K562 (cell line): Measurements from ENCODE around the gene PIN1. TPM values are rescaled to one million over a fixed set of nuclear protein-coding genes. Genes with fewer than 3 reads are reported as not detected.
A peak's percentile ranks its signal among the peaks of the same experiment; 100 is the strongest.

Experiments used
- BMI1 ChIP-seq: fragments of 150-350 bp; IDR thresholded peaks from 2 replicates; pipeline ENCODE4 v1.6.1; 2014; ENCODE audit warnings: low read length
- CAMTA2 ChIP-seq: fragments of 250-450 bp; sonication (Bioruptor Pico); conservative IDR thresholded peaks from 2 replicates; pipeline ENCODE4 v1.5.1; 2022
- CCNT2 ChIP-seq: IDR thresholded peaks from 2 replicates; pipeline ENCODE4 v1.6.1; 2011; ENCODE audit warnings: borderline replicate concordance, low read depth, mild to moderate bottlenecking, moderate library complexity, mixed read lengths, low read length; ENCODE audit not compliant: insufficient read length; ENCODE audit errors: extremely low read depth
- CEBPB ChIP-seq: fragments of 450-650 bp; IDR thresholded peaks from 2 replicates; pipeline ENCODE4 v1.6.1; 2016; ENCODE audit warnings: missing genetic modification characterization, missing compliant biosample characterization
- CREBBP ChIP-seq: IDR thresholded peaks from one replicate; pipeline ENCODE4 v1.6.1; 2012; ENCODE audit warnings: low read depth, mild to moderate bottlenecking, control low read depth, inconsistent platforms, low read length
- CTBP1 ChIP-seq: fragments of 450-650 bp; IDR thresholded peaks from 2 replicates; pipeline ENCODE4 v1.6.1; 2016; ENCODE audit warnings: borderline replicate concordance
- HMG20A ChIP-seq: fragments of 450-650 bp; formaldehyde crosslinking; conservative IDR thresholded peaks from 2 replicates; pipeline ENCODE4 v1.4.0; 2020; ENCODE audit warnings: mild to moderate bottlenecking, mixed read lengths
- NCOA2 ChIP-seq, 2 experiments: fragments of 450-650 bp; IDR thresholded peaks; 2 replicates each; pipeline ENCODE4 v1.6.1; 2018; ENCODE audit warnings: mild to moderate bottlenecking in 2 of 2, moderate library complexity in 1 of 2; ENCODE audit not compliant: partially characterized antibody in 2 of 2
- NONO ChIP-seq, 2 experiments: fragments of 200-400 bp in 1 of 2; fragments of 450-650 bp in 1 of 2; formaldehyde crosslinking in 1 of 2; IDR thresholded peaks; 2 replicates each; pipeline ENCODE4 v1.6.1; 2017; ENCODE audit warnings: low read depth in 2 of 2, mild to moderate bottlenecking in 2 of 2, moderate library complexity in 2 of 2, low read length in 1 of 2
- NR3C1 ChIP-seq: sonication (generic); formaldehyde crosslinking; IDR thresholded peaks from 2 replicates; pipeline ENCODE4 v1.8.1; 2022; ENCODE audit warnings: missing genetic modification reagents
- NR4A1 ChIP-seq, 2 experiments: fragments of 250-450 bp in 1 of 2; fragments of 450-650 bp in 1 of 2; sonication (Bioruptor Pico) in 1 of 2; IDR thresholded peaks; 2 replicates each; pipeline versions ENCODE4 v1.4.0 to v1.6.1; 2016 to 2020; ENCODE audit warnings: mild to moderate bottlenecking in 2 of 2, missing compliant biosample characterization in 1 of 2, missing genetic modification characterization in 1 of 2, moderate library complexity in 1 of 2
- POLR2AphosphoS2 ChIP-seq: IDR thresholded peaks from 2 replicates; pipeline ENCODE4 v1.6.1; 2012; ENCODE audit warnings: low read length, improper control_type of control experiment
- RHOXF2B ChIP-seq: fragments of 250-450 bp; sonication (Bioruptor Pico); conservative IDR thresholded peaks from 2 replicates; pipeline ENCODE4 v1.5.1; 2021
- SAFB ChIP-seq: fragments of 200-400 bp; formaldehyde crosslinking; IDR thresholded peaks from 2 replicates; pipeline ENCODE4 v1.6.1; 2017; ENCODE audit warnings: low read depth, low read length, borderline replicate concordance
- SIX5 ChIP-seq, 2 experiments: IDR thresholded peaks; 2 replicates each; pipeline ENCODE4 v1.6.1; 2011; ENCODE audit warnings: low read length in 2 of 2, borderline replicate concordance in 1 of 2, low read depth in 1 of 2, mild to moderate bottlenecking in 1 of 2, moderate library complexity in 1 of 2; ENCODE audit not compliant: insufficient read depth in 1 of 2
- STAT5A ChIP-seq: IDR thresholded peaks from 2 replicates; pipeline ENCODE4 v1.6.1; 2012; ENCODE audit warnings: low read length, inconsistent platforms, borderline replicate concordance
- STAT5B ChIP-seq: fragments of 250-450 bp; sonication (Bioruptor Pico); IDR thresholded peaks from 2 replicates; pipeline ENCODE4 v1.8.0; 2021; ENCODE audit warnings: mild to moderate bottlenecking, inconsistent platforms
- TAF15 ChIP-seq: fragments of 200-400 bp; formaldehyde crosslinking; IDR thresholded peaks from 2 replicates; pipeline ENCODE4 v1.6.1; 2017; ENCODE audit warnings: mild to moderate bottlenecking, low read depth, low read length, moderate library complexity
- ZC3H4 ChIP-seq: sonication (generic); formaldehyde crosslinking; IDR thresholded peaks from 2 replicates; pipeline ENCODE4 v1.9.0; 2021; ENCODE audit warnings: missing genetic modification reagents, borderline replicate concordance
- ZKSCAN8 ChIP-seq: fragments of 200-800 bp; sonication (Bioruptor generic); IDR thresholded peaks from 2 replicates; pipeline ENCODE4 v1.6.1; 2016; ENCODE audit warnings: missing genetic modification characterization, missing compliant biosample characterization
- ZNF124 ChIP-seq: sonication (generic); formaldehyde crosslinking; IDR thresholded peaks from 2 replicates; pipeline ENCODE4 v1.8.1; 2022; ENCODE audit warnings: missing genetic modification reagents
- ZNF133 ChIP-seq: fragments of 250-450 bp; sonication (Bioruptor Pico); IDR thresholded peaks from 2 replicates; pipeline ENCODE4 v1.4.0; 2020; ENCODE audit warnings: mild to moderate bottlenecking
- ZNF24 ChIP-seq: fragments of 450-650 bp; IDR thresholded peaks from 2 replicates; pipeline ENCODE4 v1.6.1; 2016
- ZNF717 ChIP-seq: fragments of 250-450 bp; sonication (Bioruptor Pico); IDR thresholded peaks from 2 replicates; pipeline ENCODE4 v1.5.0; 2021
- polyA plus RNA-seq, 8 experiments: library from polyadenylated mRNA; depleted of rRNA in 4 of 8; stranded (reverse) in 5 of 8; unstranded in 3 of 8; fragments of >200 nt; fragmentation: Nextera tagmentation in 2 of 8; fragmentation: Illumina TruSeq in 1 of 8; extraction: Ambion mirVana in 2 of 8; extraction: Trizol in 1 of 8; gene quantifications; 2 replicates each; pipeline versions ENCODE4 v1.2.1 to v1.2.3, GENCODE V29; 2011 to 2014; ENCODE audit warnings: inconsistent platforms in 1 of 8, missing spikeins in 1 of 8
- total RNA-seq, 7 experiments: library from RNA; depleted of rRNA in 6 of 7; stranded (reverse); fragments of >200 nt in 6 of 7; fragmentation: Illumina TruSeq in 2 of 7; extraction: Trizol in 2 of 7; gene quantifications; 2 replicates each; pipeline versions ENCODE4 v1.2.1 to v1.2.3, GENCODE V29; 2011 to 2021; ENCODE audit warnings: low replicate concordance in 1 of 7
- TF ChIP-seq, protein P1 (sequence below): sonication (generic); formaldehyde crosslinking; IDR thresholded peaks from 2 replicates; pipeline ENCODE4 v1.8.0; 2022; ENCODE audit warnings: mild to moderate bottlenecking, missing genetic modification reagents
- TF ChIP-seq, protein P2 (sequence below): IDR thresholded peaks from 2 replicates; pipeline ENCODE4 v1.6.1; 2012; ENCODE audit warnings: low read depth, low read length, improper control_type of control experiment, borderline replicate concordance
- TF ChIP-seq, protein P3 (sequence below): fragments of 250-450 bp; sonication (Bioruptor Pico); IDR thresholded peaks from 2 replicates; pipeline ENCODE4 v1.9.0; 2021; ENCODE audit warnings: mild to moderate bottlenecking

PIN1 gene
- total and polyA plus RNA-seq, 9 of the 15 experiments (the other 6 are each of a cell fraction or from before 2014, with no cell fraction given) = 1.6 to 178 (median 42.5) TPM

DNA sequence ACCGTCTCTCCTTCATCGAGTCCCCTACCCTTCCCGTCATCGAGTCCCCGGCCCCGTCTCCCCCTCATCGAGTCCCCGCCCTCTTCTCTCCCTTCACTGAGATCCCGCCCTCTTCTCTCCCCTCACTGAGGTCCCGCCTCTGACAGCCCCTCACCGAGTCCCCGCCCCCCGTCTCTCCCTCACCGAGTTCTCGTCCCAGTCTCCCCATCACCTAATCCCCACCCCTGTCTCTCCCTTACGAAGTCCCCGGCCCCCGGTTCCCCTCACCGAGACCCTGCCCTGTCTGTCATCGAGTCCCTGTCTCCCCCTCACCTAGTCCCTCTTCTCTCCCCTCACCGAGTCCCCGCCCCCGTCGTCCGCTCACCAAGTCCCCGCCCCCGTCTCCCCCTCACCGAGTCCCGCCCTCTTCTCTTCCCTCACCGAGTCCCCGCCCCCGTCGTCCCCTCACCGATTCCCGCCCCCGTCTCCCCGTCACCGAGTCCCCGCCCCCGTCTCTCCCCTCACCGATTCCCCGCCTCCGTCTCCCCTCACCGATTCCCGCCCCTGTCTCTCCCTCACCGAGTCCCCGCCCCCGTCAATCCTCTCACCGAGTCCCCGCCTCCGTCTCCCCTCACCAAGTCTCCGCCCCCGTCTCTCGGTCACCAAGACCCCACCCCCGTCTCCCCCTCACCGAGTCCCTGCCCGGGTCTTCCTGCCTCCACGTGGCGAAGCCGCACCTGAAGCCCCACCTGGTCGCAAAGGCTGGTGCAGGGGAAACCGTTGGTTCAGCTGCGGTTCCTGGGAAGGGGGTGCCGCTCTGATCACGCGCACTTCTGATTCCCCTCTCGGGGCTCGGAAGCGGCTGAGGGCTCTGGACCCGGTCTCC lies 42.7 kb upstream of the PIN1 start (continued):
- TF ChIP-seq, protein P1, sequence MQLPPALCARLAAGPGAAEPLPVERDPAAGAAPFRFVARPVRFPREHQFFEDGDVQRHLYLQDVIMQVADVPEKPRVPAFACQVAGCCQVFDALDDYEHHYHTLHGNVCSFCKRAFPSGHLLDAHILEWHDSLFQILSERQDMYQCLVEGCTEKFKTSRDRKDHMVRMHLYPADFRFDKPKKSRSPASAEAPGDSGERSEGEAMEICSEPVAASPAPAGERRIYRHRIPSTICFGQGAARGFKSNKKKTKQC = peak; percentile 49; the same call in 1 of the 2 replicates
- TF ChIP-seq NR4A1 (CRISPR knock-in tag; IDR thresholded peaks at IDR 0.05) = no peak
- TF ChIP-seq NR4A1 (tag; IDR thresholded peaks at IDR 0.05) = no peak
- TF ChIP-seq ZNF24 = no peak
- TF ChIP-seq CTBP1 = no peak
- TF ChIP-seq NR3C1 = no peak
- TF ChIP-seq STAT5A = no peak
- TF ChIP-seq CEBPB (tag) = no peak
- TF ChIP-seq SAFB = no peak
- TF ChIP-seq CAMTA2 (CRISPR knock-in tag) = no peak
- no peak for TF ChIP-seq ZNF717 (CRISPR knock-in tag)
- no peak for TF ChIP-seq HMG20A (CRISPR knock-in tag)
- TF ChIP-seq NCOA2 (IDR thresholded peaks at IDR 0.05; ENCODE audit: partially characterized antibody in 2 of 2) = no peak
- TF ChIP-seq ZNF133 = no peak
- no peak for TF ChIP-seq CREBBP
- TF ChIP-seq RHOXF2B (CRISPR knock-in tag) = no peak
- TF ChIP-seq, protein P2, sequence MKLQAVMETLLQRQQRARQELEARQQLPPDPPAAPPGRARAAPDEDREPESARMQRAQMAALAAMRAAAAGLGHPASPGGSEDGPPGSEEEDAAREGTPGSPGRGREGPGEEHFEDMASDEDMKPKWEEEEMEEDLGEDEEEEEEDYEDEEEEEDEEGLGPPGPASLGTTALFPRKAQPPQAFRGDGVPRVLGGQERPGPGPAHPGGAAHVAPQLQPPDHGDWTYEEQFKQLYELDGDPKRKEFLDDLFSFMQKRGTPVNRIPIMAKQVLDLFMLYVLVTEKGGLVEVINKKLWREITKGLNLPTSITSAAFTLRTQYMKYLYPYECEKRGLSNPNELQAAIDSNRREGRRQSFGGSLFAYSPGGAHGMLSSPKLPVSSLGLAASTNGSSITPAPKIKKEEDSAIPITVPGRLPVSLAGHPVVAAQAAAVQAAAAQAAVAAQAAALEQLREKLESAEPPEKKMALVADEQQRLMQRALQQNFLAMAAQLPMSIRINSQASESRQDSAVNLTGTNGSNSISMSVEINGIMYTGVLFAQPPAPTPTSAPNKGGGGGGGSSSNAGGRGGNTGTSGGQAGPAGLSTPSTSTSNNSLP = no peak
- TF ChIP-seq STAT5B (CRISPR knock-in tag) = no peak
- TF ChIP-seq ZKSCAN8 (CRISPR knock-in tag) = no peak
- no peak for TF ChIP-seq ZC3H4 (CRISPR knock-in tag)
- TF ChIP-seq NONO (IDR thresholded peaks at IDR 0.05; ENCODE audit: low read depth in 2 of 2, low read length in 1 of 2) = no peak
- TF ChIP-seq ZNF124 (CRISPR knock-in tag) = no peak
- no peak for TF ChIP-seq SIX5 (IDR thresholded peaks at IDR 0.05; ENCODE audit: borderline replicate concordance in 1 of 2, insufficient read depth in 1 of 2, low read depth in 1 of 2, low read length in 2 of 2)
- TF ChIP-seq CCNT2 = peak; percentile 9
- no peak for TF ChIP-seq BMI1
- TF ChIP-seq, protein P3, sequence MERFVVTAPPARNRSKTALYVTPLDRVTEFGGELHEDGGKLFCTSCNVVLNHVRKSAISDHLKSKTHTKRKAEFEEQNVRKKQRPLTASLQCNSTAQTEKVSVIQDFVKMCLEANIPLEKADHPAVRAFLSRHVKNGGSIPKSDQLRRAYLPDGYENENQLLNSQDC (CRISPR knock-in tag) = no peak
- no peak for TF ChIP-seq POLR2AphosphoS2
- TF ChIP-seq TAF15 = no peak
